GM18517 (cell line): ENCODE data around the gene ZBTB42.
"Not testable (repeated sequence)": the region's sequence is repeated elsewhere in the genome, so short reads cannot be mapped to it uniquely, and the experiment has no call there.

Experiments used
- ATAC-seq: cut with Tn5 transposase; IDR thresholded peaks from one replicate; pipeline ENCODE4 v1.9.1; 2021; ENCODE audit warnings: mild to moderate bottlenecking, moderate library complexity; ENCODE audit not compliant: unreplicated experiment

The ZBTB42 gene

GRCh38 chr14:104830781-104831180 is 29.9 kb downstream of the ZBTB42 start:
- ATAC-seq: no peak

- ATAC-seq: not testable (repeated sequence)
Observed at GRCh38 chr14:104836171-104836935, 35.5 kb downstream of the ZBTB42 start.

- no peak for ATAC-seq
Observed at GRCh38 chr14:104841730-104842129, 40.8 kb downstream of the ZBTB42 start.

- ATAC-seq: no peak
Observed at GRCh38 chr14:104843006-104843405, 42.1 kb downstream of the ZBTB42 start.

GRCh38 chr14:104843442-104844305 is 42.8 kb downstream of the ZBTB42 start:
- ATAC-seq: no peak

GRCh38 chr14:104844306-104845032 is 43.6 kb downstream of the ZBTB42 start:
- ATAC-seq: no peak

- no peak for ATAC-seq
Observed at GRCh38 chr14:104845033-104845666, 44.2 kb downstream of the ZBTB42 start.

GRCh38 chr14:104845834-104846441 is 45.0 kb downstream of the ZBTB42 start:
- no peak for ATAC-seq

- ATAC-seq: no peak
Observed at GRCh38 chr14:104852280-104852663, 51.4 kb downstream of the ZBTB42 start.
